Nephron progenitor cell (in vitro differentiated cells): Measurements from ENCODE around the gene PLXNA1.

ENCODE experiments used
- DNase-seq: peaks from one replicate; pipeline ENCODE4 v3.0.0; 2021
- H3K27ac Mint-ChIP-seq: 2 replicates; pipeline ENCODE4 v1.8.0; 2021; ENCODE audit warnings: mild to moderate bottlenecking, moderate library complexity, mixed read lengths
- H3K27me3 Mint-ChIP-seq: 2 replicates; pipeline ENCODE4 v1.8.0; 2021; ENCODE audit warnings: mild to moderate bottlenecking, low read depth, mixed read lengths; ENCODE audit not compliant: poor library complexity
- H3K36me3 Mint-ChIP-seq: 2 replicates; pipeline ENCODE4 v1.8.0; 2021; ENCODE audit warnings: low read depth, mixed read lengths
- H3K4me1 Mint-ChIP-seq: 2 replicates; pipeline ENCODE4 v1.8.0; 2021; ENCODE audit warnings: mixed read lengths
- H3K4me3 Mint-ChIP-seq: 2 replicates; pipeline ENCODE4 v1.8.0; 2021; ENCODE audit warnings: mild to moderate bottlenecking, moderate library complexity, mixed read lengths
- H3K9me3 Mint-ChIP-seq: 2 replicates; pipeline ENCODE4 v1.8.0; 2021; ENCODE audit warnings: mild to moderate bottlenecking, moderate library complexity, mixed read lengths
- CTCF ChIP-seq: fragments of 200-600 bp; sonication (generic); IDR thresholded peaks from 2 replicates; pipeline ENCODE4 v1.5.0; 2021; ENCODE audit warnings: antibody characterized with exemption

The PLXNA1 gene

DNA sequence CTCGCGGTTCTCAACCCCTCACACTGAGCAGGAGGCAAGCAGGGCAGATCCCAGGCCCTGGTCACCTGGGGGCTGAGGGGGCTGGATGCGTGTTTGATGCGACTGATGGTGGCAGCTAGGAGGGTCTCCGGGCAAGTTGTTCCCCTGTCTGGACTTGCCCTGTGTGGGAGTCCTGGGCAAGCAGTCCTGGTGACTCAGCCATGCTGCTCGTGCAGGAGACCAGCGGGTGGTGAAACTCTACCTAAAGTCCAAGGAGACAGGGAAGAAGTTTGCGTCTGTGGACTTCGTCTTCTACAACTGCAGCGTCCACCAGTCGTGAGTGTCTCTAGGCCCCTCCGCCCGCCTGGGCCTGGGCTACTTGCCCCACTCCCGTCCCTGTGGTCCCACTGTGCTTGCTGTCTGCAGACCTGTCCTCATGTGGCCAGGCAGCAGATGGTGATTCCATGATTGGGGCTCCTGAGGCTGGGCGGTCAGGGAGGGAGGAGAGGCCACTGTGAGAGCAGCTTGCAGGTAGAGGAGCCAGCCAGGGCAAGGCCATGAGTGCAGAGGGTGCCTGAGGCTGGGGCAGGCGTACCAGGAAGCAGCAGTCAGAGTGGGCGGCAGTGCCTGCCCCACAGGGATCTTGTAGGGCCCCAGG is 23.1 kb downstream of the PLXNA1 start:
- Mint-ChIP-seq H3K4me1 (peaks cover 27% of the 10 kb centered on the region), H3K27ac (peak overlapping the region; percentile 77), H3K9me3 (no peaks in the 10 kb centered on the region), H3K27me3 (no peaks in the 10 kb centered on the region), H3K36me3 (no peaks in the 10 kb centered on the region), H3K4me3 (no peak overlapping the region)
- DNase-seq: no peak
- no peak for TF ChIP-seq CTCF

DNA sequence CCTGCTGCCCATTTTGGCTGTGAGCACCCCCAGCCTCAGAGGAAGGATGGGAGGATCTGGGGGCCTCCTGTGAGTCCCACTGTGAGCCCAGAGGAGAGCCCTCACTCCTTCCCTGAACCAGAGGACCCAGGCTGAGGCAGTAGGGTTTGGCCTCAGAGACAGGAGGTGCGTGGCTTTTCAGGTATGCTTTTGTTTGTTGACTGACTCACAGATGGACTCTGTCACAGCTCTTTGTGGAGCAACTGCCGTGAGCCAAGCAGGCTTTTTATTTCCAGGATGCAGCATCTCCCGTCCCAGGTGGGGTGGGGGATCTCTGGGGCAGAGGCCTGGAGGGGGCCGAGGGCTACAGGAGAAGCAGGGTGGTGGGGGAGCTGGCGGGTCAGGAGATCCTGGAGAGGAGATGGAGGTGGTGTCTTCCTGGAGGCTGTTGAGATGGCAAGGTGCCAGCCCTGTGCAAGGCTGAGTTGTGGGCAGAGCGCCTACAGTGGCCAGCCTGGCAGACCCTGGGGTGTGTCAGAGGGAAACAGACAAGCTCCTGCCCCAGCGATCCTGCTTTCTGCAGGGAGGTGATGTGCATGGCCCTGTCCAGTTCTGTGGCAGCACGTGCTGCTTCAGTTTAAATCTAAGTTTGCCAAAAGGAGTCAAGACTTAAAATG is 24.0 kb downstream of the PLXNA1 start:
- H3K27me3 Mint-ChIP-seq: no peaks in the 10 kb centered on the region
- peaks cover 22% of the 10 kb centered on the region for H3K4me1 Mint-ChIP-seq
- DNase-seq: no peak
- H3K36me3 Mint-ChIP-seq: no peaks in the 10 kb centered on the region
- no peak for TF ChIP-seq CTCF
- no peak overlapping the region for H3K27ac Mint-ChIP-seq
- H3K4me3 Mint-ChIP-seq: no peak overlapping the region
- no peaks in the 10 kb centered on the region for H3K9me3 Mint-ChIP-seq

GRCh38 chr3:127008236-127008635 is 25.3 kb downstream of the PLXNA1 start:
- no peak for TF ChIP-seq CTCF
- Mint-ChIP-seq H3K27me3 (no peaks in the 10 kb centered on the region), H3K9me3 (no peaks in the 10 kb centered on the region), H3K36me3 (no peaks in the 10 kb centered on the region), H3K4me1 (peaks cover 12% of the 10 kb centered on the region), H3K27ac (no peak overlapping the region), H3K4me3 (no peak overlapping the region)
- DNase-seq: no peak

GRCh38 chr3:127009531-127009930 is 26.6 kb downstream of the PLXNA1 start:
- Mint-ChIP-seq H3K9me3 (no peaks in the 10 kb centered on the region), H3K27me3 (no peaks in the 10 kb centered on the region), H3K27ac (no peak overlapping the region), H3K4me1 (peaks cover 16% of the 10 kb centered on the region), H3K4me3 (no peak overlapping the region), H3K36me3 (no peaks in the 10 kb centered on the region)
- TF ChIP-seq CTCF: no peak
- DNase-seq: no peak

GRCh38 chr3:127011270-127011992 is 28.5 kb downstream of the PLXNA1 start:
- H3K27ac Mint-ChIP-seq: no peak overlapping the region

More at GRCh38 chr3:127011270-127011992, 28.5 kb downstream of the PLXNA1 start:
- Mint-ChIP-seq H3K27me3 (no peaks in the 10 kb centered on the region), H3K36me3 (no peaks in the 10 kb centered on the region), H3K4me3 (no peak overlapping the region), H3K4me1 (peaks cover 22% of the 10 kb centered on the region), H3K9me3 (no peaks in the 10 kb centered on the region)
- no peak for TF ChIP-seq CTCF
- no peak for DNase-seq
